IPS DF 19.7 (cell line): ENCODE measurements around the gene KAZN.

Experiments used
- DNase-seq: peaks from one replicate; pipeline ENCODE4 v3.0.0-alpha.2; 2013; ENCODE audit warnings: low read depth, low spot score

KAZN gene

DNA sequence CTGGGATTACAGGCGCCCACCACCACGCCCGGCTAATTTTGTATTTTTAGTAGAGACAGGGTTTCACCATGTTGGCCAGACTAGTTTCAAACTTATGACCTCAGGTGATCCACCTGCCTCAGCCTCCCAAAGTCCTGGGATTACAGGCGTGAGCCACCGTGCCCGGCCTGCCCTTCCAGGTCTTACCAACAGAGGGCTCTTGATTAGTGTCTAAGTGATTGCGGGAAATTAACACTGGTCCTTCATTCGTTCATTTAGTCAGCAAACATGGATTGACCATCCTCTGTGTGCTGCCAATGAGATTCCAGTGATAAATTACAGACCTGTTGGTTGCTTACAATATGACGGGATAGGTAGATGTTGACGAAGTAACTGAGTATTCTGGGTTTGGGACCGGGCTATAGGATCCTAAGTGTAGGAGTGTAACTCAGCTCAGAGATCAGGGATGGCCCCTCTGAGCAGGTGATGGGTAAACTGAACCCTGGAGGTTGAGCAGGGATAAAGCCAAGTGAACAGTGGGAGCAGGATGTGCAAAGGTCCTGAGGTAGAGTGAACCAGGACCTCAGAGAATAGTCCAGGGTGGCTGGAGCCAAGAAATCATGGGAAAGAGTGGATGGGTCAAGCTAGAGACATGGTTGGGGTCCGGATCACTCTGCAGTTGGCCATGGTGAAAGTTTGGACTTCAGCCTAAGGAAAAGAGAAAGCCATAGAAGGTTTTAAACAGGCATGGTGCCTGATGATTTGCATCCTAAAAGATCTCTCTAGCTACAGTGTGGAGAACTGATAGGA is 171.2 kb downstream of the KAZN start:
- DNase-seq = no peak

- no peak for DNase-seq
Measured at GRCh38 chr1:14773396-14774025, 175.0 kb downstream of the KAZN start.

GRCh38 chr1:14774225-14774624 is 175.7 kb downstream of the KAZN start:
- DNase-seq = no peak

DNA sequence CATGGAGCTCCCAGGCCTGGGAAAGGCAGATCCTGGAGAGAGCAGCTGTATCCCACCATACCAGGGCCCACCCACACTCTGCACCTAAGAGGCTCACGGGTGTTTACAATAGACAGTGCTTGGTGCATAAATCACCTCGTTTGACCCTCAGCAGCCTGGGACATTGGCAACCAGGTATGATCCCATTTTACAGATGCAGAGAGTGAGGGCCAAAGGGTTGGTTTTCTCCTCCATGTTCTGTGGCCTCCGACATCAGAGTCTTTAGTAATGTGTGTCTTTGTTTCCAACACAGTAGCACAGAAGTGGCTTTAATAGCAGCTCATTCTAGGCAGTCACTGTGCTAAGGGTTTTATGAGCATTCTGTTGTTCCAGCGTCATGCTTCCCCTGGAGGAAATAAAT is 176.5 kb downstream of the KAZN start:
- no peak for DNase-seq

GRCh38 chr1:14775434-14775833 is 176.9 kb downstream of the KAZN start:
- DNase-seq = no peak

DNA sequence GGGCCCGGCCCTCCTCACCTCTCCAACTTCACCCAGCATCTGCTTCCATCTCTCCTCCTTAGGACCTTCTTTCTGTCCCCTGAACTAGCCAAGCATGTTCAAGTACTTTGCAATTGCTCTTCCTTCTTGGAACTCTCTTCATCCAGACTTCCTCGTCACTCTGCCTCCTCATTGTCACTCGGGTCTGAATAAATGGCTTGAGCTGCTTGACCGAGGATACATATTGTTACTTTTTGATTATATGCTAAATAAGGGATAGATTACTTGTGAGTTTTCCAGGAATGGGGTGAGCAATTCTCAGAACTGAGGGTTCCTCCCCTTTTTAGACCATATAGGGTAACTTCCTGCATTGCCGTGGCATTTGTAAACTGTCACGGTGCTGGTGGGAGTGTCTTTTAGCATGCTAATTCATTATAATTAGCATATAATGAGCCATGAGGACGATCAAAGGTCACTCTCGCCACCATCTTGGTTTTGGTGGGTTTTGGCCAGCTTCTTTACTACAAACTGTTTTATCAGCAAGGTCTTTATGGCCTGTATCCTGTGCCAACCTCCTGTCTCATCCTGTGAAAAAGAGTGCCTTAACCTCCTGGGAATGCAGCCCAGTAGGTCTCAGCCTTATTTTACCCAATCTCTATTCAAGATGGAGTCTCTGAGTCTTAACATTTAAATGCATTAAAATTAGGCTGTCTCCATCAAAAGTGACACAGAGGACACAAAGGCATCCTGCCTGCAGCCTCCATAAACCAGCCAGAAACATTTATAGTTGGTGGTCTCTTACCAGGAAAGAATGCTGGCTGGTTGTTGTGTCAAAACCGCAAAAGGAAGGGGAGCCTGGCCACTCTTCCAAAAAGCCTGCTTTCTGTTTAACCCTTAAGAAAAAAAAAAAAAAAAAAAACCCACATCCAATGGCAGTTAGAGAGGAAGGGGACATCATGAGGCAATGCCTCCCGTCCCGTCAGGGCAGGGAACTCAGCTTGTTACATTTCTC is 179.3 kb downstream of the KAZN start:
- no peak for DNase-seq

DNA sequence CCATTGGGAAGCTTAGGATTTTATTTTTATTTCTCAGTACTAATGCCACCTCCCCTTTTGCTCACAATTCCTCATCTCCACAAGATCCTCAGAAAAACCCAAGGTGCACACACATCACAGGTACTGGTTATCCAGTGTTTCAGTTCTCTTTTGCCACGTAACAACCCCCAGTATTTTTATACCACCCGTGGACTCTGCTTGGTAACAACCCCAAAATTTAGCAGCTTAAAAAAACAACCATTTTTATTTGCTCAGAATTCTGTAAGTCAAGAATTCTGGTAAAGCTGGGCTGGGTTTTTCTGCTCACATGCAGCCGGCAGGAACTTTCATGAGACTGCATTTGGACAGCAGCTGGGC is 180.0 kb downstream of the KAZN start:
- no peak for DNase-seq

DNA sequence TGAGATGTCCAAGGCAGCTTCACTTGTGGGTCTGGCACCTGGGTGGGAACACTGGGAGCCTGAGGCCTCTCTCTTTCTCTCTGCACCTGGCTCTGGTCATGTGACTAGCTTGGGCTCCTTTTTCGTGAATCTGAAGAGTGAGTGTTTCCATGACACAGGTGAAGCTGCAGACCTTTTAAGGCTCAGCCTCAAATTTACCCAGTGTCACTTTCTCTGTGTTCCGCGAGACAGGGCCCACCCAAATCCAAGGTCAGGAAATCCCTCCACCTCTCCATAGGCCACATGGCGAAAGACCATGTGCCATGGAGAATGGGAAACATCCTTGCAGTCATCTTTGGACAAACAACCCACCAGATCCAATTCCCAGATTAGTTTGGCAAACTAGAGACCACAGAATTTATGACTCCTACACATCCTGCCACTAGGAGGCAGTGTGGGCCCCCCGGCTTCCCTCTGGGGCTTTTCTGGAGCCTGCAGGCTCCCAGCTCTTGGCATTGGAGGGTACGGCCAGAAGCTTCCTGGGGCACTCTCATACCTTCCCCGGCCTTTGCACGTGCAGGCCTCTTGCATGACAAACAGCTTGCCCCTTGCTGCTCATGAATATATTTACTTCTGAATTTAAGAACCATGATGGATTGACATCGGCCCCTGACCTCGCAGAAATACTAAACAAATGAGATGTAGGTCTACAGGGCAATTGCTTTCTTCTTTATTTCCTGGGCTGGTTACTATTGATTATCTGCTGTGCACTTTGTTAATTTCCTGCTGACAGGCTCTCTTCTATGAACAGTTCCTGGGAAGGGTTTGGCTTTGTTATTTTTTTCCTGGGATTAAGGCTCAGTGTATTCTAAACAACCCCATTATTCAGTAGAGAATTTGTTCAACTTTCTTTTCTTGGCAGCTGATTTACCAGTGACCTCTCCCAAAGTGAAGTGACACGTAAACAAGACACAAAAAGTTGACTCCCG is 180.7 kb downstream of the KAZN start:
- no peak for DNase-seq

GRCh38 chr1:14780271-14780670 is 181.8 kb downstream of the KAZN start:
- no peak for DNase-seq

DNA sequence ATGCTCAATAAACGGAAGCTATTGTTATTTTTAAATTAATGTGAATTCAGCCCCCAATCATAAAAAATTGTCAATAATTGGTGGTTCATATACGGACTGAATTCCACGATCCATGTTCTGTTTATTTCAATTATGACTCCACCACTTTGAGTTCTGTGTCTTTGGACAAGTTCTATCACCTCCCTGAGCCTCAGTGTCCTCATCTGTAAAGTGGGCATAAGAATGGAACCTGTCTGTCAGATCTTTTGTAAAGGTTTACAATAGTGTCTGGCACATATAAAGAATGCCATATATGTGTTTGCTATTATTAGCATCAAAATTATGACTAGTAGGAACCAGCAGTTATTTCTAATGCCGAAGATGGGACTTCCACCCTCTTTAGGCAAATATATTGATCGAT is 183.3 kb downstream of the KAZN start:
- DNase-seq = no peak

DNA sequence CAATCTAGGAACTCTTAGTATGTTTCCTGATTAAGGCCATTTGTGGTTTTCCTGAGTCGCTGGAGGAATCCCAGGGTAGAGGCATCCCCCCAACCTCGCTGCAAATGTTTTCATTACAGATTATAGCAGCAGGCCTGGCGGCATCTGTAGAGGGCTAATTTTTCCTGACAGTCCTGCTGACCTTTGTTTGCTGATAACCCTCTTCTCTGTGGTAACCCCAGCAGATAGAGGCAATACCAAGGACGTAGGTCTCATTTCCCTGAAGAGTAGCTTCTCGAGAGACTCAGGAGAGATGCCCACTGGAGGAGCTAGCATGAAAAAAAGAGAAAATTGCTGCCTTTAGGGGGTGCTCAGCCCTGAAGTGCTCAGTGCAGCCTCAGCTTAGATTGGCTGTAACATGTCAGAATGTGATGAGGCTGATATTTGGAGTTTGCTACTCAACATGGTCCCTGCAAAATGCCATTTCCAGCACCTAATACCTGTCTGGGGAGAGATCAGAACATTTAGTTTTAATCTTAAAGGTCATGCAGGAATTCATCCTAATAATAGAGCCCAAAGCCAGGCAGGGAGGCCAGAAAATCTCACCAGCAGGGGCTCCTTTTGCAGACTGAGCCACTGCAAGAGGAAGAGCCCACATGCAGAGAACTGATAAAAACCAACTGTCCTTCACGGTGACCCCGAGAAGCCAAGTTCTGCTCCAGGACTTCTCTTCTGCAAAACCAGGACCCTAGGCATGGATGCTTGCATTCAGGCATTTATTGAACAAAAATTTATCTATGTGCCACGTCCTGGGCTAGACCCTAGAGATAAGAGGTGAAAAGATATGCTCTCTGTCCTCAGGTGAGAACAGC is 184.5 kb downstream of the KAZN start:
- no peak for DNase-seq

DNA sequence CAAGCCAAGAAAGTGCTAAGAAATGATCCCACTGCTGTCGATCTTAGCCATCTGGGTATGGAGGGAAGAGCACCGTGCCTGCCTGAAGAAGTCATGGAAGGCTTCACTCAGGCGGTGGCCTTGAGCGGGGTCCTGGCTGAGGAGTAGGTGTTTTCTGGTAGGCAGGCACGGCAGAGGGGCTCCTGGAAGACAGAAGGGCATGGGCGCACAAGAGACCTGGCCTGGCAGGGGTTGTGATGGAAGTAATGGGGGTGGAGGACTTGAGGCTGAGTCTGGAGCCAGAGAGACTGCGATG is 185.1 kb downstream of the KAZN start:
- DNase-seq = no peak

DNA sequence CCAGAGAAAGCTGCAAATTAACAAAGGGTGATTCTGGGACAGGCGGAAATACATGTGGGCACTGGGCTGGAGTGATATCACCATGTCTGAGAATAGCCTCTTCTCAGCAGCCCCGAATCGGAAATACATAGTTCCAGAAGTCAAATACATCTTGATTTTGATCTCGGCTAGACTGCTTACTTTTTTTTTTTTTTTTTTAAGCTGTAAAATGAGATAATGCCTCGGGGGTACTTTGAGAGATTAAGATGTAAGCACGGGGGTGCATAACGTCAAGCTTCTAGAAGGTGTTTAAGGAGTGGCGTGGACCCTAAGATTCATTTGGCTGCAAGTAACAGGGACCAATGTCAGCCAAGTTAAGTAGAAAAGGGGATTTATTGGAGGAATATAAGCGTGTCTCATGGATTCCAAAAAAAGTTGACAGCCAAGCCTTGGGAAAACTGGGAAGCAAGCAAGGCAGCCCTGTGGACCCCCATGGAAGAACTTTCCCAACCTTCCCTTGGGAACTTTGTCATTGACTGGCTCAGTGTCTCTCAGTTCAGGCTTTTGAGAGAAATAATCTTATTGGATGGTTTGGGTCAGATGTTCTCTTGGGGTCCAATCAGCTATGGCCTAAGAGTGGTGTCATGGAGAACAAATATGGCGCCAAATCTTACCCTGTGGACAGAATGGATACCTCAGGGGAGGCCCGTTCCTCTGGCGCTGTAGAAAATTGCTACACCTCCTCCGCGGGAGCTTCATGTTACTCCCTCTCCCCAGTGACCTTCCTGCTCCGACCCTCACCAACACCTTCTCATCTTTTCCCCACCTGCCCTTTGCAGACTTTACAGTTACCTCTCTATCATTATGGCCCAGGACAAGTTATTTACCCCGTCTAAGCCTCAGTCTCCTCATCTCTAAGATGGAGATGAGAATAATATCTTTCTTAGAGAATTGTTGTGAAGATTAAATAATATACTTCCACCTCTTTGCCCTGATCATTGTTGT is 186.6 kb downstream of the KAZN start:
- no peak for DNase-seq

GRCh38 chr1:14786109-14786675 is 187.7 kb downstream of the KAZN start:
- DNase-seq = no peak

DNA sequence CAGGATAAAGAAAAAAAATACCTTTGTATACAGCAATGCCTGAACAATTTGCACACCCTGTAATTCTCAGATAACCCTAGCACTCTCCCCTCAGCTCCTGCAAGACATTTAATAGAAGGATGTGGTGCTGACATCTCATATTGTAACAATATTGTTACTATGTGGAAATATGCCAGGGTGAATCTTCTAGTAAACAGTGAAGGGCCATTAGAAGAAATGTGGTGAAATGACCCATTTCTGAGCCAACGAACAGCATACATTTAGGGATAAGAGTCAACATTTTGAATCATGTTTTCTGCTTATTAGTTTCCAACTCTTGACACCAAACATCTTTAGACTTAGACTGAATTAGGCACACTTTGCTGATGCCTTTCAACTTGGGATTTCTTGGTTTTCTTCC is 188.2 kb downstream of the KAZN start:
- DNase-seq = no peak

DNA sequence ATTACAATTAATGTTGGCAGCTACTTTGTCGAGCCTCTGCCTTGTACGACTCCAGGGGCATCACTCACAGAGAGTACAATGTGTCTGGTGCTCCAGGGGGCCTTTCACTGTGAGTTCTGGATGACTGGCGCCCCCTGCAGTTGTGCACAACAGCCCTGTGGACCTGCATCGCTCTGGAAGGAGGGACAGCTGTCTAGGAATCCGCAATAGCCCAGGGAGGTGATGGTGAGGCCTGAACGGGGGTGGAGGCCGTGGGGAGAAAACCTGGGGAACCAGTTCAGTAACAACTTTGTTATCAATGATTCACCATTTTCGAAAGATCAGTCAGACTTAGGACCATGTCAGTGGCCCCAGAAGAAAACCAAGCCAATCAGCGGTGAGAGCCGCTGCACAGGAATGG is 189.1 kb downstream of the KAZN start:
- DNase-seq = no peak

GRCh38 chr1:14788080-14788479 is 189.6 kb downstream of the KAZN start:
- no peak for DNase-seq

GRCh38 chr1:14790982-14791381 is 192.5 kb downstream of the KAZN start:
- no peak for DNase-seq

DNA sequence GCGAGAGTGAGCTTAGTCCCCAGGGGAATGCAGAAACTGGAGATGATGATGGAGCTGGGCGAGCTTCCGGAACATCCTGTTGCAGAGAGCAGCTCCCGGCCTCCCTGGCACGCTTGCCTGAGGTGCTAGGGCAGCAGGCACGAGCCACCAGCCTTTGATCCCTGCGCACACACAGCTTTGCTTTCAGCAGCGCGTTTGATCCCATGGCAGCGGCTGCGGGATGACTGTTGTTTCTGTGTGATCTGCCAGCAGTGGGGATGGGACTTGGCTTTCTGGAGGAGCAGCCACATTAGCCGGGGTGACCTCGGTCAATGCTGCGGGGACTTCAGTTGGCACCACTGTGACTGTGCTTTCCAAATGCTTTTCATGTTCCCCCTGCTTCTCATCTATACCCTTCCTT is 193.2 kb downstream of the KAZN start:
- no peak for DNase-seq
